Stimulated activated CD8-positive, alpha-beta memory T cell treated with anti-CD3 and anti-CD28 coated beads, Interleukin-12 subunit alpha, Interleukin-12 subunit beta, amount 100 ng/mL, for 1 hour (primary cell): Measurements from ENCODE around the gene KLK6.

ENCODE experiments used
- DNase-seq: peaks from one replicate; pipeline ENCODE4 v3.0.0-alpha.2; 2020; ENCODE audit warnings: low read depth

KLK6 gene

DNA sequence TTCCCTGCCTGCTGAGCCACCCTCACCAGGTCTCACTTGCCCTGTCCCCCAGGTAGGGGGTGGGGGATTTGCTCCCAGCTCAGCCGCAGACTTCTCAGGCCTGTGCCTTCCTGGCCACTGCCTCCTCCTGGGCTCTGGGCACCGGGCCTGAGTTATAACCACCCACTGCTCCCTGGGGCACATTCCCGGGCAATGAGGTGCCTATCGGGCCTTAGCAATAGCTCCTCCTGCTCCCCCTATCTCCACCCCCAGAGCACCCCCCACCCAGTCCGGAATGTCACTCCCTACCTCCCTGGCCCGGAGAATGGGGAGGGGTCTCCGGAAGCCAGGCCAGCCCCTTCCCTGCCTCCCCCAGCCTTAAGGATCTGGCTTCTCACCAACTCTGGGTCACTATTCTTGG, 16.5 kb downstream of the KLK6 start, which contains the start of gene KLK5:
Gene KLK5, minus strand, starts transcription at position 129 of the 400 bp plus-strand sequence. CDS start 381 bp downstream, outside the sequence.
- no peak for DNase-seq

DNA sequence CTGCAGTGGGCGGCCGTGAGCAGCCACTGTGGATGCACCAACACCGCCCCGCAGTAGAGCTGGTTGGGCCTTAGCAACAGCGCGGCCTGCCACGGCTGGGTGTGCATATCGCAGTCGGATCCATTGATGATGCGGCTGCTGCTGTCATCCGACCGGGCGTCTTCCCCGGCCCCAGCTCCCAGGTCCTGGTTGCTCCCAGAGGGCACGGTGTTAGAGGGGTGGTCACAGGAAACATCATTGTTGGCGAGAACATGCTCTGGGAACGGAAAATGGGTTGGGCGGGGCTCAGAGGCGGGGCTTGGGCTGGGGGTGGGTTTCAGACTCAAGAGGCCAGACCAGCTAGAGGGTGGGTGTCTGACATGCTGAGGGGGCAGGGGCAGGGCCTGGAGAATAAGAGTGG, 19.5 kb downstream of the KLK6 start:
- DNase-seq: no peak

DNA sequence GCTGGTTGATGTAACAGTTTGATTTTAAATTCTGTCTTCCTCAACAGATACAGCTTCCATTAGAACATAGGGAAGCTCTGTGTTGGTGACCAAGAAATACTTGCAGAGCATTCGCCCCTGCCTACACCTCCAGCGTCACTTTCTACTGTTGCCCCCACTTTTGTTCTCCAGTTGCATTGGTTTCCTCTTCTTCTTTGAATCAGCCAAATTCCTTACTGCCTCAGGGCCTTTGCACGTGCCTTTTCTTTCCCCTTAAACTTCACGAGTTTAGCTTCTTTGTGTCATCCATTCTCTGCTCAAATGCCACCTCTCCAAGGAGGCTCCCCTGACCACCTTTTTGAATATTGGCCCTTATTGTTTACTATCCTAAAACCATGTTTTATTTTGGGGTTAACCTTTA, 22.3 kb downstream of the KLK6 start:
- no peak for DNase-seq

DNA sequence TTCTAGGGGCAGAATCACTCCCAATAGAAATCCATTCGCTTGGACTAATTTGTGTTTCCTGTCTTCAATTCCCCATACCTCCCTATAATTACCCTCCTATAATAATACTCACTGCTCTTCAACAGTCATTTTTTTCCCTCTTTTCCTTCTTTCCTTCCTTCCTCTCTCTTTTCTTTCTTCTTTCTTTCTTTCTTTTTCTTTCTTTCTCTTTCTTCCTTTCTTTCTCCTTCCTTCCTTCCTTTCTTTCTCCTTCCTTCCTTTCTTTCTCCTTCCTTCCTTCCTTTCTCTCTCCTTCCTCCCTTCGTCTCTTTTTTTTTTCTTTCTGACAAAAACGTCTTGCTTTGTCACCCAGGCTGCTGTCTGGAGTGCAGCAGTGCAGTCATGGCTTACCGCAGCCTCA, 24.6 kb downstream of the KLK6 start:
- no peak for DNase-seq

DNA sequence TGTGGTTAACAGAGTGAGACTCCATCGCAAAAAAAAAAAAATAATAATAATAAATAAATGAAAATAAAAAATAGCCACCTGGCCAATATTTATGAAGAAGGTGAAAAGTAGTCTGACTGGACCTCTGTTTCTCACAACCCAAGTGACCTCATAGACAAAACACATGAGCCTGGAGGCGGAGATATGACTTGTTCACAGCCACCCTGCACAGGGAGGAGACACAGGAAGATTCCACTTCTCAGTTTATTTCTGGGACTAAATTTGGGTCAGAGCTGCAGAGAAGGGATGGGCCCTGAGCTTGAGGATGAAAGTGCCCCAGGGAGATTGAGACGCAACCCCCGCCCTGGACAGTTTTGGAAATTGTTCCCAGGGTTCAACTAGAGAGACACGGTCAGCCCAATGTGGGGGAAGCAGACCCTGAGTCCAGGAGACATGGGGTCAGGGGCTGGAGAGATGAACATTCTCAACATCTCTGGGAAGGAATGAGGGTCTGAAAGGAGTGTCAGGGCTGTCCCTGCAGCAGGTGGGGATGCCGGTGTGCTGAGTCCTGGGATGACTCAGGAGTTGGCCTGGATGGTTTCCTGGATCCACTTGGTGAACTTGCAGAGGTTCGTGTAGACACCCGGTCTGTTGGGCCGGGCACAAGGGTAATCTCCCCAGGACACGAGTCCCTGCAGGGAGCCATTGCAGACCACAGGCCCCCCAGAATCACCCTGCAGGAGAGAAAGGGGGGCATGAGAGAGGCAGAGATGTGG, 26.1 kb downstream of the KLK6 start:
- no peak for DNase-seq

DNA sequence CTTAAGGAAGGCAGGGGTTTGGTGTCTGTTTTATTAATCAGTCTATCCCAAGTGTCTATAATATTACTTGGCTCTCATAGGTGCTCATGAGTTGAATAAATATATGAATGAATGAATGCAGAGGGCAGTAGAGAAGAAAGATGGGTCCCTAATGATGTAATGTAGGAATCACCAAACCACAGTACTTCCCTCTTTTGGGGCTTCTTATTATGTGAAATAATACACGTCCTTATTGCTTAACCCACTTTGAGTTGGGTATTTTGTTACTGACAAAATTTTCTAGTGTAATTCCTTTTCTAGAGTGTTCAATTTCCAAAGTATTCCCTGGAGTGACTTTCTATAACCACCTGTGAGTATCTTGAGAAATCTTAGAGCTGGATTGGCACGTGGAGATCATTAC, 29.8 kb downstream of the KLK6 start:
- no peak for DNase-seq

DNA sequence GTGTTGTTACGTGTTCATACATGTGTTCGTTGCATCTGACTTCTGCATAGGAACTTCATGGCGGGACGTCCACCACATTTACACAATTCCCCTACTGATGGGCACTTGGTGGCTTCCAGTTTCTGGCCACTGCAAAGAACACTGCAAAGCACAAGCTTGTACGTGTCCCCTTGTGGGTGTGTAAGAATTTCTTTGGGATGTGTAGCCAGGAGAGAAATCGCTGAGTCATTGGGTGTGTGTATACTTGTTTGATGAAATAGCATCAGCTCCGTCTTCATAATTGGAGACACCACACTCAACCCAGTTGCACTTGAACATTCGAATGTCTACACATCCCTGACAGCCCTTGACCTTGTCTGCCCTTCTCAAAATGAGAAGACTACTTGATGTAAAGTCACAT, 35.8 kb downstream of the KLK6 start:
- DNase-seq: no peak

DNA sequence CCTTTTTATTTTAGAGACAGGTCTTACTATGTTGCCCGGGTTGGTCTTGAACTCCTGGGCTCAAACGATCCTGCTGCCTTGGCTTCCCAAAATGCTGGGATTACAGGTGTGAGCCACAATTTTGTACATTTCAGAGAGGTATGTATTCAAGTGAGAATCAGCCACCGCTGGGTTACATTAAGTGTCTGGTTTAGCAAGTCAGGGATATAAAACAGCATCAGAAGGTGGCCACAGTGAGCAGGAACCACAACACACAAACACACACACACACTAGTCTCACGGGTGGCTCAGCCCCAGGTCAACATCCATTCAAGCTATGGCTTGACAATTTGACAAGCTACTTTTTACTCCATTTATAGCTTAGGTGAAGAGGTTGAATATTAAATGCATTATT, 36.7 kb downstream of the KLK6 start:
- no peak for DNase-seq

DNA sequence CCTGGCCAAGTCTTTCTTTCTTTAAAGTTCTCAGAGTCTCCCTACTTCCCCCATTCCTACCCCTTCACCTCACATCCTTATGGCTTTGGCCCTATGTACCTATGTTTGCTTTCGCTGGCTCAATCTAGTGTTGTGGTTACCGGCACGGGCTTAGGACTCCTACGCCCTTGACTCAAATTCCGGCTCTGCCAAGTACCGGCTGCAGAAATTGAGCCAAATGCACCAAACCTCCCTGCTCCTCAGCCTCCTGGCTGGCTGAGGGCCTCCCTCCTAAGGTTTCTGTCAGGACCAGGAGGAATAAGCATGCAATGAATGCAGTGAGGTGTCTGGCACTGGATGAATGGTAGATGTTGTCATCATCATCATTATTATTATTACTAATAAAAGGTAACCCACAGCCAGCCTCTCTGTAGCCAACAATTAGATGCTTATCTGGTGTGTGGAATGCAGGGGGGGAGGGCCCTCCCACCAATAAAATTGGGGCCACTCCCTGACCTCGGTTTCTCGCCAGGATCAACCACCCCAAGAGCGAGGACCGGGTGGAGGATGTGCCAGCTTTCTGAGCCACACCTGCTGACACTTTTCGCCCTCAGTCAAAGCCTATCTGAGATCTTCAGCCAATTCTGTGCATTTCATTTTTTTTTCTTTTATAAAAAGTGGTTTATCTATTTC, 37.2 kb downstream of the KLK6 start:
- DNase-seq: no peak

DNA sequence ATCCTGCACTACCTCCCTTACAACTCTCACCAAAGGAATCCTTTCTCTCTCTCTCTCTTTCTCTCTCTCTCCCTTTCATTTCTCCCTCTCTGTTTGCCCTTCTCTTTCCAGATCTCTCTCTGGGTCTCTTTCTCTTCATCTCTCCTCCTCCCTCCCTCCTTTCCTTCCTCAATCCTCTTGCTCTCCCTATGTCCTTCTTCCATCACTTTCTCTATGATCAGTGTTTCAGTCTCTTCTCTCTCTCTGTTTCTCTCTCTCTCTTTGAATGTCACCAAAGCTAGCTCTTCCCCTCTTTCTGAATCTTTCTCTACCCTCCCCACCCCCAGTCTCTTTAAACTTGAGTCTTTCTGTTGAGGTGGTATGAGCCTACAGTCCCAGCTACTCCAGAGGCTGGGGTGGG, 38.4 kb downstream of the KLK6 start:
- DNase-seq: no peak

DNA sequence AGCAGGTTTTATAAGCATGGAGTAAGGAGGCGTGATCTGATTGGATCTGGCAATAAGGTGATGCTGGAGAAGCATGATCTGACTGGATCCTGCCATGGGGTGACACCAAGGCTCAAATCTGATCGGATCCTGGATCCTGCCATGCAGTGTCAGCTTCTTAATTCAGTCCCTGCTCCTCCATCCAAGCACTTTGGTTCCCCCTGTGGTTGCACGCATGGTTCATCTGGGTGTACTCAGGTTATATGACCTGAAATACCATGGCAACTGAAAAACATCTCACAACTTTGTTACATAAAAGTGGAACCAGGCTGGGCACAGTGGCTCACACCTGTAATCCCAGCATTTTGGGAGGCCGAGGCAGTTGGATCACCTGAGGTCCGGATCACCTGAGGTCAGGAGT, 40.6 kb downstream of the KLK6 start:
- no peak for DNase-seq

DNA sequence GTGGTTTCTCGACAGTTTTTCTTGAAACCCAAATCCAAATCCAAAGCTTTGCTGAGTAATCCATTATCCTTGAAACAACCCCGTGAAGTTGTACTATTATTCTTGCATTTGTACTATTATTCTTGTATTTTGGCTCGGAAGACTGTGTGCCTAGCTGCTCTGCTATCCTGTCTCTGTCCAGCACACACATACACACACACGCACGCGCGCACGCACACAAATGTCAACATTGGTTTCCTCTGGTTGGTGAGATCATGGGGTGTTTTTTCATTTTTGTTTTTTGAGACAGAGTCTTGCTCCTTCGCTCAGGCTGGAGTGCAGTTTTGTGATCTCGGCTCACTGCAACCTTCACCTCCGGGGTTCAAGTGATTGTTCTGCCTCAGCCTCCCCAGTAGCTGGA, 43.2 kb downstream of the KLK6 start:
- no peak for DNase-seq

DNA sequence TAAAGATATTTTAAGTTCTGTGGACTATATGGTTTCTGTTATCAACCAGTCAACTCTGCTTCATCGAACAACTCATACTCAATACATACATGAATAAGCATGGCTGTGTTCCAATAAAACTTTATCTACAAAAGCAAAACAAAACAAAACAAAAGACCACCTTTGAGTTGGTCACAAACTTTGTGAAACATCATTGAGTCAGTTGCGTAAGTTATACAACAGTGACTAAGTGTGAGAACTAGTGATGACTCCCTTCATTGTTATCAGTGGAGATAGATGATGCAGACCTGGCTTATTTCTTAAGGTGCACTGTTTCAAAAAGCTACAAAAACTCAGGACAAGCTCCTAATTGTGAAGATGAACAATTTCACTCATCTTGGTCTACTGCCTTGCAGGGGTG, 43.7 kb downstream of the KLK6 start:
- no peak for DNase-seq

DNA sequence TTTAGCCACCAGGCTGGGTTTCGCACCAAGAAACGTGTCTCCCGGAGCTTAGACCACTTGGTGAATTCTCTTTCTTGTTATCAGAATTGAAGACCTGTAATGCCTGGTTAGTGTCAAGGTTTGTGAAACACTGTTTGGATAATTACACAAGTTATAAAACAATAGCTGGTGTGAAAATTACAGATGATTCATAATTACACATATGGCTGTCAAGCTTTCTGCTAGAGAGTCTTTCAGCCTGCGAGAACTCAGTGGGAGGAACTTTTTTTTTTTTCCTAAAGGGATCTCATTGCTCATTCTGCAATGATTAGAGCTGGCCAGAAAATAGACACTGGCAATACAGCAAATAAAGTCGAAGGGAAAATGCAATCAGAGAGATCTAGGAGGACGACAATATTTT, 44.8 kb downstream of the KLK6 start:
- DNase-seq: no peak

DNA sequence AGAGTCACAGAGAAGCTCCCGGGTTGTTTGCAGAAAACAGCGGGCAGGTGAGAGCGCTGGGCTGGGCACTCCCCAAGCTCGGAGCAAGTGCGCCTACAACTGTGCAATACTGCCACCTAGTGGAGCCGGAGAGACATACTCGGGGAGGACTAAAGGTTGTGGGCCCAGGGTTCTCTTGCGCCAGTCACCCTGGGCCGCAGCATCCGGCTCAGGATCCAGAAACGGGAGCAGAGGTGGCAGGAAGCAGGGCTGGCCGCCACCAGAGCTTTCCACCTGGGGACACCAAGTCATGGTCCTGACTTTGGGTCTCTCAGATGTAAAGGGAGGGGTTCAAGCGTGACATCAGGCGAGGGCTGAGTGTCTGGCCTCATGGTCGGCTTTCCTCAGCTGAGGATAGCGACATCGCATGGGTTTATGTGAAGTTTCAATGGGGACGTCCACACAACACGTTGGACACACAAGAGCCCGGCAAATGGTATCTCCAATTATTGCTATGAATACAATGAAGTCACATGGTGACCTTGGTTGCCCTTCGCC, 47.0 kb downstream of the KLK6 start:
- peak; percentile 62 for DNase-seq

DNA sequence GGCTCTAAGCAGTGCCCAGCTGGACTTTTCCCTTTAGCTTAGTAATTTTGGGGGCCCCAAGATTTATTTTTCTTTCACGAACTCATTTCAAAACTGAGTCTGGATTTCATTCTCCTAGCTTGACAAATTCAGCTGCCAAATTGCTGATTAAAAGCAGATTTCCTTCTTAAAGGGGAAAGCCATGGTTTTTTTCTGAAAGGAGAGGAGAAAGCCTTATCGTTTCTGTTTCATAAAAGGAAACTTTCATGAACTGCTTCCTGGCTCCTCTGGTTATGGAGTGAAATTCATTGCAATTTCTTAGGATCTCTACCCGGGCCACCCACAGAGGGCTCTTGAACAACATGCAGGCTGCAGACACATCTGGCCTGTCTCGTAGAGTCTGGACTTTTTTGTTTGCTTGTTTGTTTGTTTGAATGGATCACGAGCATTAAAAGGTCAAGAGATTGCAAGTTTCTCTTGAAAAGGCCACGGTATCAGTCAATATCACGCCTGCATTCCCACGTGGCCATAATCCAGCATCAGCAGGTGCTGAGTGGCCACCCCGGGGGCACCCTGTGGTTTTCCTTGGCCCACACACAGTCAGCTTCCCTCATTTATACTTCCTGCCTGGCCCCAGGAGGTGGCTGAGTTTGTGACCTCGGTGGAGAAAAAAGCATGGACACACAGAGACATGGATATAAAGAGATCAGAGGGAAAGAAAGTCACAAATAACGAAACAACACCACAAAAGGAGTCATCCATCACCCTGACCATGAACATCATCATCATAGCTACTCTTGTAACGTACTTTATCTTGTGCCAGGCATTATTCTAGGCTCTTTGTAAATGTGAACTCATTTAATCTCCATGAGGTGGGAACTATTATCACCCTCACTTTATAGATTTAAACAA, 47.7 kb downstream of the KLK6 start:
- no peak for DNase-seq

DNA sequence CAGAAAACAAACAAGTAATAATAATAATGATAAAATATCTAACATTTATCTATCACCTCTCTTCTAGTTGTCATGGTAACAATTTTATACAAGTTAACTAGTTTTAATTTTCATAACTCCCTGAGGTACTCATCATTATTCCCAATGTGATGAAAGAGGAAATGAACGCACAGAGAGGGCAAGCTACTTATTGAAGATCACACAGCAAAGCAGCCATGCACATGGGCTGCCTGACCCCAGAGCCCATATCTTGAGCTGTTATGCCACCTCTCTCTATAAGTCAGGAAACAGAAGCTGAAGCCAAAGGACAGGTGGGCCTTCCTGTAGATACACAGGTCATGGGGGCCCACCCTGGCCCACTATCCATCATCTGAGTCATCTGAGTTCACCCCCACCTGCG, 53.3 kb downstream of the KLK6 start:
- no peak for DNase-seq

DNA sequence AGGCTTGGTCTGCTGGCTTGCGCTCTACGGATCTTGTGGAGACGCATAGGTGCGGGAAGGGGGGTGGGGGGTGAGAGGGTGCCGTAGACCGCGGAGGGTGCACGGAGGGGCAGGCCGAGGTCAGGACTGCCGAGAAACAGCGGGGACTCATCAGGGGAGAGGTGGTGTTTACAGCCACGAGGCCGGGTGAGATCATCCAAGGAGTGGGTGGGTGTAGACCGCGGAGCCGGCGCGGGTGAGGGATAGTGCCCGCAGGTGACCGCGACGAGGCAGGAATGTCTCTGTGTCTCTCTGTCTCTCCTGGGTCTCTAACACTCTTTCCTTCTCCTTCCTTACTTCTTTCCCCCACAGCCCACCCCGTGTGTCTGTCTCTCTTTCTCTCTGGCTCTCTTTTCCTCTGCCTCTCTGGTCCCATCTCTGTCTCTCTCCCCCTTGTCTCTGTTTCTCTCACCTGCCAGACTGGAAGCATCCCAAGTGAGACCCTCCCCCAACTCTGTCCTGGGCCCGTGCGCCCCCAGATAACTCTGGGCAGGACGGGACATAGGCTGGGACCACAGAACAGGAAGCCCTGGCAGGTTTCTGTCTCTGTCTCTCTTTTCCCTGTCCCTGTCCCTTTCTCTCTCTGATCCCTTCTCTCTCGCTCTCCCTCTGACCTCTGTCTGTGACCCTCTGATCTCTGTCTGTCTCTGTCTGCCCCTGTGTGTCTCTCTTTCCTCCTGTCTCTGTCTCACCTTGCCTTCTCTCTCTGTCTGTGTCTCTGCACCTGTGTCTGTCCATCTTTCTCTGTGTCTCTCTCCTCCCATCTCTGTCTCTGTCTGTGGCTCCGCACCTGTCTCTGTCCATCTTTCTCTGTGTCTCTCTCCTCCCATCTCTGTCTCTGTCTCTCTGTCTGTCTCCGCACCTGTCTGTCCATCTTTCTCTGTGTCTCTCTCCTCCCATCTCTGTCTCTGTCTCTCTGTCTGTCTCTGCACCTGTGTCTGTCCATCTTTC, 56.4 kb downstream of the KLK6 start:
- DNase-seq: no peak

DNA sequence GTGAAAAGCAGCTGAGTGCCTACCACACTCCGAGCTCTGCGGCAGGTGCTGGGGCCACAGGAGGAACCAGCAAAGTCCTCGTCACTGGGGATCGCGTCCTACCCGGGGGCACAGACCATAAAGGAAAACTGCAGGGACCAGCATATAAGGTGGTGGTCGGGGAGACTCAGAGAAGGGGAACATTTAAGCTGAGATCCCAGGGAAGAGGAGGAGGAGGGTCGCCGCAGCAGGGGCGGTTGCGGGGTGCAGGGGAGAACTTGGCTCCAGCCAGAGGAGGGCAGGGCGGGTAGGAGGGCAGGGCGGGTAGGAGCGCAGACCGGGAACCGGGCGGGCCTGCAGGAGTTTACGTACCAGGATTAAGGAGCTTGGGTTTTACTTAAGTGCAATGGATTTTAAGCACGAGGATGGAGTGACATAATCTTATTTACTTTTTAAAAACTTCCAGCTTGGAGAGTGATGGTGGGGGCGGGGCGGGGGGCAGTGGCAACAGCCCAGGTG, 57.2 kb downstream of the KLK6 start:
- DNase-seq: no peak

DNA sequence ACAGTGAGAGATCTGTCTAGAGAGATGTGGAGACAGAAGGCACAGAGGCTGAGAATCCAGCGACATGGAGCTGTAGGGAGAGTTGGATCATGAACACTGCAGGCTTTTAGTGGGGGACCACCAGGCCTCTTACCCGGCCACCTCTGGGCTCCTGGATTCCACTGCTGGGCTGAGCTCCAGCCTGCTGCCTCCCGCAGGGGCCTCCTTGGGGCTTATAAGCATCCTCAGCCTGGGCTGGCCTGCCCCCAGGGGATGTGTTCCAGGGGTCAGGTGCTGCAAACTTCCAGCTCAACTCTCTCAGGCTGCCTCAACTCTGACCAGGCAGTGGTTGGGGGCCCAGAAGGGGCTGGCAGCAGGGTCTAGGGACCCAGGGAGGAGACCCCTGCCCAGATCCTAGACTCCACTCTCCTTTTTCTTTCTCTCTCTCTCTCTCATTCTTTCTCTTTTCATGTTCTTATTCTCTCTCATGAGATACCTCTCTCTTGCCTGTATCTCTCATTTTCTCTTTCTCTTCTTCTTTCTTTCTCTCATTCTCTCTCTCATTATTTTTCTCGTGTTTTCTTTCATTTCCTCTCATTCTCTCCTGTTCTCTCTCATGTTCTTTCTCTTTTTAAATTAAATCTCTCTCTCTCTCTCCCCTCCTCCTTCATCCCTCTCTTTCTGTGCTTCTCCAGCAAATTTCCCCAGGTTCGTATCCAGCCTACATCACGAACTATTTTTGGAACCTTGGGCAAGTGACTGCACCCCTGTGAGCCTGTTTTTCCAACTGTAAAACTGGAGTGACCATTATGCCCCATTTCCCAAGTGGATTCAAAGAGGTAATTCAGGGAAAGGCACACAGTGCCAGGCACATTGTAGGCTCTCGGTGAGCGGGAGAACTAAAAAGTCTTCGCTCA, 57.9 kb downstream of the KLK6 start, which contains the start of gene KLK4:
Gene KLK4, minus strand, starts transcription at position 190 of the 896 bp plus-strand sequence. CDS start 657 bp downstream, outside the sequence.
- DNase-seq: no peak
